ES-I3 (cell line): ENCODE data around the gene CCDC187.

ENCODE experiments used
- H3K36me3 ChIP-seq: 2 replicates; pipeline ENCODE4 v1.6.1; 2013; ENCODE audit warnings: mild to moderate bottlenecking, low read length, control low read depth, moderate library complexity; ENCODE audit not compliant: insufficient read depth
- H3K4me1 ChIP-seq: 2 replicates; pipeline ENCODE4 v1.6.1; 2013; ENCODE audit warnings: mild to moderate bottlenecking, control low read depth, low read length; ENCODE audit not compliant: insufficient read depth
- H3K9ac ChIP-seq: 2 replicates; pipeline ENCODE4 v1.6.1; 2013; ENCODE audit warnings: low read depth, mild to moderate bottlenecking, low read length, moderate library complexity
- H3K9me3 ChIP-seq: 2 replicates; pipeline ENCODE4 v1.6.1; 2013; ENCODE audit warnings: mild to moderate bottlenecking, low read length, moderate library complexity; ENCODE audit not compliant: control insufficient read depth, insufficient read depth

The CCDC187 gene

GRCh38 chr9:136335296-136336155 is 31.6 kb upstream of the CCDC187 start:
- no peaks in the 10 kb centered on the region for H3K36me3 ChIP-seq
- no peaks in the 10 kb centered on the region; the same call in 1 of the 2 replicates for H3K4me1 ChIP-seq
- H3K9ac ChIP-seq, result no peak overlapping the region
- no peaks in the 10 kb centered on the region for H3K9me3 ChIP-seq

GRCh38 chr9:136334541-136334940 is 30.6 kb upstream of the CCDC187 start:
- Histone ChIP-seq H3K36me3 (no peaks in the 10 kb centered on the region), H3K9ac (no peak overlapping the region), H3K4me1 (no peaks in the 10 kb centered on the region; the same call in 1 of the 2 replicates), H3K9me3 (no peaks in the 10 kb centered on the region)

DNA sequence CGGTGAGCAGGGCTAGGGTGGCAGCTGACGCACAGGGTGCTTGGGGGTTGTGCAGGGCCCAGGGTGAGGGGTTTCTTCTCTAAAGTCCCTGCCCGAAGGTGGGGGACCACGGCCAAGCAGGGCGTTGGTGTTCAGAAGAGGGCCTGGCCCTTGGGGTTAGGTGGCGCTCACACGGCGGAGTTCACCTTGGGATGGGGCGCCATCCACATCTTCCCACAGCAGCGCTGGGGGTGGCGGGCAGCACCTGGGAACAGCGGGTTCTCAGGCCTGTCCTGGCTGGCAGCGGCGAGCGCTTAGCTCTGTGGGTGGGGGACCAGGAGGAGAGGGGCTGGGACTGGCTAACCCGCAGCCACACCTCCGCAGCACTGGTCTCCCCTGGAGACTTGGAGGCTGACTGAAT is 29.6 kb upstream of the CCDC187 start:
- Histone ChIP-seq H3K36me3 (no peaks in the 10 kb centered on the region), H3K9ac (no peak overlapping the region), H3K9me3 (no peaks in the 10 kb centered on the region), H3K4me1 (no peaks in the 10 kb centered on the region; the same call in 1 of the 2 replicates)

DNA sequence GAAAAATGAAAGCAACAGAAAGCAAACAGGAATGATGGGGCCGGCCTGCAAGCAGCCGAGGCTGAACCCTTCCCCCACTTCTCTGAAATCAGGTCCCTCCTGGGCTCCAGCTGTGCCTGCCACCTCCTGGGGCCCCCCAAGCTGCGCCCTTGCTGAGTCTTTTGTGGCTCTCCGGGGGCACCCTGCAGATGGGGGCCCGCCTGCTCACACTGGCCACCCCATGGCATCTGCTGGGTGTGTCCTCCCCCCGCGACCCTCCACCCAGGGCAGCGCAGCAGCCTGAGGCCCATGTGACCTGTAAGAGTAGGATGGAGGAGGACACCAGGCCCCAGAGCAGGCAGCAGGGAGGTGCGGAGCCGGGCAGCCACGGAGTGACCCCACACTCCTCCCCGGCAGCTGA is 29.2 kb upstream of the CCDC187 start:
- Histone ChIP-seq H3K9ac (no peak overlapping the region), H3K4me1 (no peaks in the 10 kb centered on the region; the same call in 1 of the 2 replicates), H3K9me3 (no peaks in the 10 kb centered on the region), H3K36me3 (no peaks in the 10 kb centered on the region)

DNA sequence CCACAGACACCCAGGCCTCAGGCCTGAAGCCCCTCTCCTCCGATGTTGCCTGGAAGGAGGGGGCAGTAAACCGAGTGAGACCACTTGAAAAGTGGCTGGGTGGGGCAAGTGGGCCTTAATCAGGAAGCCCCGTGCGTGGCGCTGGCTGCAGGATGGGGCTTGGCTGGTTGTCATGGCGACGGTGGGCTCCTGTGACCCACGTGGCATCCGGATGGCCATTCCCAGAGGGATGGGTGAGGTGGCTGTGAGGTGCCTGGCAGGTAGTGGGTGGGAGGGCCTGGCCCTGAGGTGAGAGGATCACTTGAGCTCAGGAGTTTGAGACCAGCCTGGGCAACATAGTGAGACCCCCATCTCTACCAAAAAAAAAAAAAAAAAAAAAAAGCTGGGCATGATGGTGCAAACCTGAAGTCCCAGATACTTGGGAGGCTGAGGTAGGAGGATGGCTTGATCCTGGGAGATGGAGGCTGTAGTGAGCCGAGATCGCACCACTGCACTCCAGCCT is 28.6 kb upstream of the CCDC187 start:
- no peaks in the 10 kb centered on the region for H3K9me3 ChIP-seq
- H3K36me3 ChIP-seq, result no peaks in the 10 kb centered on the region
- no peaks in the 10 kb centered on the region; the same call in 1 of the 2 replicates for H3K4me1 ChIP-seq
- no peak overlapping the region for H3K9ac ChIP-seq

DNA sequence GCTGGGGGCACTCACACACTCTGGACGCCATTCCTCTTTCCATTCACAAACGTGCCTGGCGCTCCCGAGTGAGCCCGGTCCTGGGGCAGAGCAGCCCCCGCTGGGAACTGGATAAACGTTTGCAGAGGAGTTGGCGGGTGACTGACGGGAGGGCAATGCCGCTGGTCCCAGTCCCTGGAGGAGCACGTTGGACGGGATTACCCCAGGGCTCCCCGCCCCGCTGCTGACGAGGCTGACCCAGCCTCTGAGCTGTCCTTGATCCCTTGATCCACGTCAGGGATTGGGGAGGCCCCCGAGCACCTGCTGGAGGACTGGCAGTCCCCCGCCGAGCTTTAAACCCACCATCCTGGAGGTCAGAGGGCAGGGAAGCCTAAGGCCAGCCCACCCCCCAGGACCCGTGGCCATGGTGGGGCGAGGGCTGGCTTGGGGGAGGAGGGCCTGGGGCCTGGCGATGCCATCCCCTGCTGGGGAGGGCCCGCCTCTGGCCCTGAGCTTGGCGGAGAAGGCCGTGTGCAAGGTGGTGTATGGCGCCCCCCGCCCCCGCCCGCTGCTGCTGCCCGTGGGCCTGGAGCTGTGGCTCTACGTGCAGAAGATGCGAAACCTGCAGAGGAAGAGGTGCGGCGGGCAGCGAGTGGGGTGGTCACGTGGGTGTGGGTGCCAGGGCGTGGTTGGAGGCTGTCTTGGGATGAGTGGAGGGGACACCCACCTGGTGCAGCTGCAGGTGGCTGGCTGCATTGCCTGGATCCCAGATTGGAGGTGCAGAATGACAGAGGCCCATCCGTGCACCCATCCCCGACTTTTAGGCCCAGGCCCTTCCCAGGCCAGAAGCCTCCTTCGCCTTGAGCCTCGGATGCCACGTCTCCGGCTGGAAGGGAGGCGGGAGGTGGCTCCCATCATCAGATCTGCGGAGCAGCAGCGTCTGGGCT is 27.9 kb upstream of the CCDC187 start:
- H3K9me3 ChIP-seq, result no peaks in the 10 kb centered on the region
- no peak overlapping the region for H3K9ac ChIP-seq
- no peaks in the 10 kb centered on the region for H3K36me3 ChIP-seq
- peaks cover 2% of the 10 kb centered on the region; the same call in 1 of the 2 replicates for H3K4me1 ChIP-seq

DNA sequence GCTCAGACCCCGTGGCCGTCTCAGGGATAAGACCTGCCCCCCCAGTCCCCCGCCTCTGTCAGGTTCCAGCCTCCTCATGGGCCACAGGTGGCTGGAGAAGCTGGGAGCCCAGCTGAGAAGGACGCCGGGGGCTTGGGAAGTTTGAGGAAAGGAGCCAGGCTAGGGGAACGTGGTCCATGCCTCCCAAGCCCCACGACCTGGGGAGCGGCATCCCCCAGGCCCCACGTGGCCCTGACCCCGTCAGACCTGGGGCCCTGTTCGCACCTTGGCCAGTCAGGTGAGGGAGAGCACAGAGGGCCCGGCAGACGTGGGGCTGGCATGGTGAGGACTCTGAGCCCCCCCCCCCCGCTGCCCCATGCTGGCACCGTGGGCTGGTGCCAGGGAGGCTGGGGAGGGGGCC is 27.1 kb upstream of the CCDC187 start:
- Histone ChIP-seq H3K4me1 (peaks cover 6% of the 10 kb centered on the region; the same call in 1 of the 2 replicates), H3K9me3 (no peaks in the 10 kb centered on the region), H3K9ac (no peak overlapping the region), H3K36me3 (no peaks in the 10 kb centered on the region)

- no peaks in the 10 kb centered on the region for H3K9me3 ChIP-seq
- no peaks in the 10 kb centered on the region for H3K36me3 ChIP-seq
- no peak overlapping the region for H3K9ac ChIP-seq
- H3K4me1 ChIP-seq, result peaks cover 6% of the 10 kb centered on the region; the same call in 1 of the 2 replicates
Observed at GRCh38 chr9:136330406-136330990, 26.6 kb upstream of the CCDC187 start.

DNA sequence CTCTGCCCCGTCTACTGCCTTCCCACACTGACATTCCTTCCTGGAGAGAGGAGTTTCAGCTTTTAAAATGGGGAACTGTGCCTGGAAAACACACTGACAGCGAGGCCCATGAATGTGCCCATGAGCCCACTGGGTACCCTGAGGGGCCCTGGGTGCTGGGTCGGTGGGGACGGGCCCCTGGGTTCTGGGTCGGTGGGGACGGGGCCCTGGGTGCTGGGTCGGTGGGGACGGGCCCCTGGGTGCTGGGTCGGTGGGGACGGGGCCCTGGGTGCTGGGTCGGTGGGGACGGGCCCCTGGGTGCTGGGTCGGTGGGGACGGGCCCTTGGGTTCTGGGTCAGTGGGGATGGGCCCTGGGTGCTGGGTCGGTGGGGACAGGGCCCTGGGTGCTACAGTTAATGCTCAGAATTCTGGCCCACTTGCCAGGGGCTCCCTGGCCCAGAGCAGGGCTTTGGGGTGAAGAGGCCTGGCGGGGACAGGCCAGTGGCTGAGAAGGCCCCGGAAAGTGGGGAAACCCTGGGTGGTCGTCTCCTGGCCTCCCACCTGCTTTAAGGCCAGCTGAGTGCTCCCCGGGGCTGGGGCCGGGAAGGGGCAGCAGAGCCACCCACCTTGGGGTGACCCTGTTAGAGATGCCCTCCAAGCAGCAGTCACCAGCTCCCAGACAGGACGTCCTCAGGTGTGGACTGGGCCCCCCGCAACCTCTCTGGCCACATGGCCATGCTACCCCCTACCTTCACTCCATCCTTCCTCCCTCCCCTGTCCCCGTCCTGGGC is 25.9 kb upstream of the CCDC187 start:
- Histone ChIP-seq H3K9ac (no peak overlapping the region), H3K36me3 (no peaks in the 10 kb centered on the region), H3K9me3 (no peaks in the 10 kb centered on the region), H3K4me1 (peaks cover 6% of the 10 kb centered on the region; the same call in 1 of the 2 replicates)

DNA sequence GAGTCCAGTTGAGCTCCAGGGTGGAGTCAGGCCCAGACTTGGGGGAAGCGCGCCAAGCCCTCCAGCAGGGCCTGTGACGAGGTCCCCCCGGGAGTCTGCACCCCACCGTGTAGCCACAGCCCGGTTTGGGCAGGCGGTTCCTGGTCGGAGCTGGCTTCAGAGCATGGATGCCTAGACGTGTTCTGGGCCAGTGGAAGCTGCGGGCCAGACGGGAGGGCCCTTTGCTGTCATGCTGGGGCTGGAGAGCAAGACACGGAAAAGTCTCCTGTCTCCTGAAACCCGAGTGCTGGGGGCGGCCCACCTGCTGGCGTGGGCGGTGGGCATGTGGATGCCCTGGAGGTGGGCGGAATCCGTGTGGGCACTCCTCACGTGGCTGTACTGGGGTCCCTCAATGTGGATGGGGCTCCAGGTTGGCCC is 25.3 kb upstream of the CCDC187 start:
- Histone ChIP-seq H3K4me1 (peaks cover 6% of the 10 kb centered on the region; the same call in 1 of the 2 replicates), H3K9me3 (no peaks in the 10 kb centered on the region), H3K36me3 (no peaks in the 10 kb centered on the region), H3K9ac (no peak overlapping the region)

DNA sequence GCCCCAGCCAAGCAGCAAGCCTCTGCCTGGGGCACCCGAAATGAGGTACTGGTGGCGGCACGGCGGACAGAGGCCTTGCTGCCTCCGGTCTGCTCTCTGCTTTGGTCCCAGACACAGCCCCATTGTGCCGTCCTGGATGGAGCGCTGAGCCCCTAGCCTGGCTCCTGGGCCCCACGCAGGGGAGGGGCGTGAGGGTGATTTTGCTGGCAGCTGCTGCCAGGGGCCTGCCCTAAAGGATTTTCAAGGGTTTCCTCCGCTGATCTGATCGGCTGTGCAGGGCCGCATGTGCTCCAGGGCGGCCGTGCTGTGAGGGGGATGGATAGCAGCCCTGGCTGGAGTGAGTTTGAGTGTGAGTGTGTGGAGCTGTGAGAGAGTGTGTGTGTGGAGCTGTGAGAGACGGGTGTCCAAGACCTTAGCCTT is 24.7 kb upstream of the CCDC187 start:
- H3K4me1 ChIP-seq, result peaks cover 6% of the 10 kb centered on the region; the same call in 1 of the 2 replicates
- no peaks in the 10 kb centered on the region for H3K9me3 ChIP-seq
- H3K9ac ChIP-seq, result peak overlapping the region; percentile 52; the same call in 1 of the 2 replicates
- H3K36me3 ChIP-seq, result no peaks in the 10 kb centered on the region

- no peaks in the 10 kb centered on the region for H3K9me3 ChIP-seq
- peaks cover 6% of the 10 kb centered on the region; the same call in 1 of the 2 replicates for H3K4me1 ChIP-seq
- peak overlapping the region; percentile 52 for H3K9ac ChIP-seq
- H3K36me3 ChIP-seq, result no peaks in the 10 kb centered on the region
Observed at GRCh38 chr9:136328011-136328621, 24.2 kb upstream of the CCDC187 start.
